ENCODE measurements around the gene PRKCA. TPM values are rescaled to one million over a fixed set of nuclear protein-coding genes. Genes with fewer than 3 reads are reported as not detected.

Gene PRKCA
- total RNA-seq, 1 experiment from 2014 or later: 22.6 TPM

DNA sequence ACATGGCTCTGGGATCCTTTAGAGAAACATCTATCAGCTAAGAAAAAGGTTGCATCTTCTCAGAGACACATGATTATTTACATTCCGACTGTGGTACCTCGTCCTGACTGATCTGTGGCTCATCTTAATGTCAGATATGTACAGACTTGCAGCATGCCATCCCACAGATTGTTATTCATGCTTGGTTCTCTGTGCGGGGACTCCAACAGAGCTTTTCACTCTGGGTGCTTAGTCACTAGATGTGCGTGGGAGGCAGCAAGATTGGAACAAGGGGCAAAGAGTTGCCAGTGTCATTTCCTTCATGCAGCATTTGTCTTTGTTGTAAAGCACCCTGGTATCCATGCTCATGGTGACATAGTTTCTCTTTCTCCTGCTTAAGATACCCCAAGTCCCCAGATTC is 353.4 kb downstream of the PRKCA start:
- DNase-seq (peak; percentile 23), ATAC-seq (no peak)
- ChIA-PET CTCF (no interaction called here), POLR2A (ENCODE audit: unreplicated experiment) (no interaction called here)
- Histone ChIP-seq H3K79me2 (ENCODE audit: low read length) (no peaks in the 10 kb centered on the region), H3K4me2 (ENCODE audit: low read length) (no peak overlapping the region), H3K36me3 (ENCODE audit: low read depth, low read length) (no peaks in the 10 kb centered on the region; the same call in 1 of the 2 replicates), H3K9me2 (replicated peaks; ENCODE audit: low read length) (no peaks in the 10 kb centered on the region), H3K4me3 (ENCODE audit: low read length) (no peak overlapping the region), H3K4me1 (ENCODE audit: insufficient read depth, low read length) (peaks cover 11% of the 10 kb centered on the region), H2AFZ (ENCODE audit: low read length) (no peak overlapping the region), H3F3A (ENCODE audit: low read length, unreplicated experiment) (no peaks in the 10 kb centered on the region), H3K9me3 (ENCODE audit: low read length) (no peaks in the 10 kb centered on the region), H3K9ac (ENCODE audit: low read length) (no peak overlapping the region), H3K27me3 (ENCODE audit: low read length) (no peaks in the 10 kb centered on the region), H4K20me1 (ENCODE audit: low read length) (no peaks in the 10 kb centered on the region), H3K27ac (ENCODE audit: low read length) (no peak overlapping the region)
- TF ChIP-seq, protein P1, sequence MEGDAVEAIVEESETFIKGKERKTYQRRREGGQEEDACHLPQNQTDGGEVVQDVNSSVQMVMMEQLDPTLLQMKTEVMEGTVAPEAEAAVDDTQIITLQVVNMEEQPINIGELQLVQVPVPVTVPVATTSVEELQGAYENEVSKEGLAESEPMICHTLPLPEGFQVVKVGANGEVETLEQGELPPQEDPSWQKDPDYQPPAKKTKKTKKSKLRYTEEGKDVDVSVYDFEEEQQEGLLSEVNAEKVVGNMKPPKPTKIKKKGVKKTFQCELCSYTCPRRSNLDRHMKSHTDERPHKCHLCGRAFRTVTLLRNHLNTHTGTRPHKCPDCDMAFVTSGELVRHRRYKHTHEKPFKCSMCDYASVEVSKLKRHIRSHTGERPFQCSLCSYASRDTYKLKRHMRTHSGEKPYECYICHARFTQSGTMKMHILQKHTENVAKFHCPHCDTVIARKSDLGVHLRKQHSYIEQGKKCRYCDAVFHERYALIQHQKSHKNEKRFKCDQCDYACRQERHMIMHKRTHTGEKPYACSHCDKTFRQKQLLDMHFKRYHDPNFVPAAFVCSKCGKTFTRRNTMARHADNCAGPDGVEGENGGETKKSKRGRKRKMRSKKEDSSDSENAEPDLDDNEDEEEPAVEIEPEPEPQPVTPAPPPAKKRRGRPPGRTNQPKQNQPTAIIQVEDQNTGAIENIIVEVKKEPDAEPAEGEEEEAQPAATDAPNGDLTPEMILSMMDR (conservative IDR thresholded peaks at IDR 0.05; ENCODE audit: low read depth, low read length): no peak
- no peak for TF ChIP-seq EZH2phosphoT487 (IDR thresholded peaks at IDR 0.05; ENCODE audit: borderline replicate concordance, low read length)
- TF ChIP-seq EZH2 (IDR thresholded peaks at IDR 0.05; ENCODE audit: low read length, unreplicated experiment): no peak
- intact Hi-C loops (cut with micrococcal nuclease): no loop called here
- no TSS peak for BruUV-seq (replicated peaks)

GRCh38 chr17:66661411-66662256 is 359.2 kb downstream of the PRKCA start:
- TF ChIP-seq EZH2phosphoT487 (IDR thresholded peaks at IDR 0.05; ENCODE audit: borderline replicate concordance, low read length): no peak
- TF ChIP-seq, protein P1 (conservative IDR thresholded peaks at IDR 0.05; ENCODE audit: low read depth, low read length): no peak
- no peak for TF ChIP-seq EZH2 (IDR thresholded peaks at IDR 0.05; ENCODE audit: low read length, unreplicated experiment)
- CTCF ChIA-PET: interaction anchor here (0.6 to 1.2 kb wide), 6 partner anchors 12 to 811 kb away, joined by 3 to 7 read pairs (median 4); no protein-coding TSS in a partner anchor
- Histone ChIP-seq H4K20me1 (ENCODE audit: low read length) (no peaks in the 10 kb centered on the region; the same call in 1 of the 2 replicates), H3K9me3 (ENCODE audit: low read length) (no peaks in the 10 kb centered on the region), H3K36me3 (ENCODE audit: low read depth, low read length) (no peaks in the 10 kb centered on the region; the same call in 1 of the 2 replicates), H3K4me2 (ENCODE audit: low read length) (peak overlapping the region; percentile 32), H3K4me1 (ENCODE audit: insufficient read depth, low read length) (peaks cover 25% of the 10 kb centered on the region), H3K27ac (ENCODE audit: low read length) (peak overlapping the region; percentile 75), H3K79me2 (ENCODE audit: low read length) (no peaks in the 10 kb centered on the region; the same call in 1 of the 2 replicates), H3K27me3 (ENCODE audit: low read length) (no peaks in the 10 kb centered on the region), H3K4me3 (ENCODE audit: low read length) (no peak overlapping the region), H3K9ac (ENCODE audit: low read length) (no peak overlapping the region), H3F3A (ENCODE audit: low read length, unreplicated experiment) (peaks cover 5% of the 10 kb centered on the region), H2AFZ (ENCODE audit: low read length) (no peak overlapping the region), H3K9me2 (replicated peaks; ENCODE audit: low read length) (no peaks in the 10 kb centered on the region)
- intact Hi-C loops (cut with micrococcal nuclease): no loop called here
- POLR2A ChIA-PET (ENCODE audit: unreplicated experiment): interaction anchor here (0.6 kb wide), 1 partner anchor 86 kb away, joined by 3 read pairs; no protein-coding TSS in a partner anchor
- BruUV-seq (replicated peaks): no TSS peak
- ATAC-seq (peak; percentile 94), DNase-seq (peak; percentile 99)

- Histone ChIP-seq H3K9me3 (ENCODE audit: low read length) (no peaks in the 10 kb centered on the region), H4K20me1 (ENCODE audit: low read length) (no peaks in the 10 kb centered on the region; the same call in 1 of the 2 replicates), H3K27ac (ENCODE audit: low read length) (peak overlapping the region; percentile 75), H3K4me3 (ENCODE audit: low read length) (no peak overlapping the region), H3K4me2 (ENCODE audit: low read length) (peak overlapping the region; percentile 32), H3F3A (ENCODE audit: low read length, unreplicated experiment) (peaks cover 5% of the 10 kb centered on the region), H3K36me3 (ENCODE audit: low read depth, low read length) (no peaks in the 10 kb centered on the region; the same call in 1 of the 2 replicates), H3K79me2 (ENCODE audit: low read length) (no peaks in the 10 kb centered on the region; the same call in 1 of the 2 replicates), H3K27me3 (ENCODE audit: low read length) (no peaks in the 10 kb centered on the region), H2AFZ (ENCODE audit: low read length) (no peak overlapping the region), H3K9me2 (replicated peaks; ENCODE audit: low read length) (no peaks in the 10 kb centered on the region), H3K4me1 (ENCODE audit: insufficient read depth, low read length) (peaks cover 25% of the 10 kb centered on the region), H3K9ac (ENCODE audit: low read length) (no peak overlapping the region)
- POLR2A ChIA-PET (ENCODE audit: unreplicated experiment): no interaction called here
- DNase-seq: no peak
- intact Hi-C loops (cut with micrococcal nuclease): no loop called here
- TF ChIP-seq, protein P1 (conservative IDR thresholded peaks at IDR 0.05; ENCODE audit: low read depth, low read length): no peak
- TF ChIP-seq EZH2phosphoT487 (IDR thresholded peaks at IDR 0.05; ENCODE audit: borderline replicate concordance, low read length) (no peak), EZH2 (IDR thresholded peaks at IDR 0.05; ENCODE audit: low read length, unreplicated experiment) (no peak)
- CTCF ChIA-PET: interaction anchor here (0.9 kb wide), 1 partner anchor 11 kb away, joined by 3 read pairs; no protein-coding TSS in a partner anchor
- BruUV-seq (replicated peaks): no TSS peak
- ATAC-seq: no peak
Measured at GRCh38 chr17:66662496-66662895, 360.1 kb downstream of the PRKCA start.
